HG02840 (cell line): ENCODE measurements around the gene AQP12A.
"Not testable (repeated sequence)": the region's sequence is repeated elsewhere in the genome, so short reads cannot be mapped to it uniquely, and the experiment has no call there.

ENCODE experiments used
- ATAC-seq: cut with Tn5 transposase; IDR thresholded peaks from one replicate; pipeline ENCODE4 v1.9.1; 2021; ENCODE audit warnings: mild to moderate bottlenecking, moderate library complexity, moderate number of reproducible peaks; ENCODE audit not compliant: unreplicated experiment, low FRiP score

AQP12A gene

DNA sequence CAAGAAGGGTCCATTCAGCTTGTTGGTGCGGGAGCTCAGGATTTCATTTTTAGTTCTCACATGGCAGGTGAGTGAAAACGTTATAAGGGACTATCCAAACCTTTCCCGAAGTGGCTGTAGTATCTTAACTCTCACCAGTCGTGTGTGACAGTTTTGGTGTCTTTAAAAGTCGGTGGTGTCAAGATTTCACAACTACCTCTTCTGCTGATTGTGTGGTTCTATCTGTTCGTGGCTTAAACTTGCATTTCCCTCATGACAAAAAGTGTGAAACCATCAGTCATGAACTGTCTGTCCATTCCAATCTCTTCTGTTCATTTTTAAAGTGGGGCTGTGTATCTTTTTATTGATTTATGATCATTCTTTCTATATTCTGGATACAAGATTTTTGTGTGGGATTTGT, 5.2 kb upstream of the AQP12A start:
- ATAC-seq, result no peak

DNA sequence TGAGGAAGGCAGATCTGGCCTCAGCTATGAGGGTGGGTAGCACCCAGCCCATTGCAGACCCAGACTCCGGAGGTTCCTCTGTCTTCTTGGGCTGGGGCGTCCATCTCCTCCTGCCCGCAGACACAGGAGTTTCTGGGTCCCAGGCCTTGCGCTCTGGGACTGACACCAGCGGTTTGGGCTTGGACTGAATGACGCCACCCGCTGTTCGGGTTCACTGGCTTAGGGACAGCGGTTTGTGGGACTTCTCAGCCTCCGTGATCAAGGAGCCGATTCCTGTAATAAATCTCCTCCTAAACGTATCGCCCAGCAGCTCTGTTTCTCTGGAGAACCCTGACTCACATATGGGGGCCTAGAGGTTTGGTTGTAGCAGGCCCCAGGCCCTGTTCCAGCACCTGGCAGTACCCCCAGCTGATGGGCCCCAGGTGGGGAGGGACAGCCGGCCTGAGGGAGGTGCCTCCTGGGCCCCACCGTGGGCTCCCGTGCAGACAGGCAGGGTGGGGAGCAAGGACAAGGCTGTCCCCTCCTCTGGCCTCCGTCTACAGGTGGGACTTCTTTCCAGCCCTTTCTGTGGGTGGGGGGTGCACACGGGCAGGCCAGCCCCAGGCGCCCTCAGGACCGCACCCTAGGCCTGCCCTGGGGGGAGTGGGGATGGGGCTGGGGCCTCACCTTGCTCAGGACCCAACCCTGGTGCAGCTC, 4.5 kb upstream of the AQP12A start:
- no peak for ATAC-seq

DNA sequence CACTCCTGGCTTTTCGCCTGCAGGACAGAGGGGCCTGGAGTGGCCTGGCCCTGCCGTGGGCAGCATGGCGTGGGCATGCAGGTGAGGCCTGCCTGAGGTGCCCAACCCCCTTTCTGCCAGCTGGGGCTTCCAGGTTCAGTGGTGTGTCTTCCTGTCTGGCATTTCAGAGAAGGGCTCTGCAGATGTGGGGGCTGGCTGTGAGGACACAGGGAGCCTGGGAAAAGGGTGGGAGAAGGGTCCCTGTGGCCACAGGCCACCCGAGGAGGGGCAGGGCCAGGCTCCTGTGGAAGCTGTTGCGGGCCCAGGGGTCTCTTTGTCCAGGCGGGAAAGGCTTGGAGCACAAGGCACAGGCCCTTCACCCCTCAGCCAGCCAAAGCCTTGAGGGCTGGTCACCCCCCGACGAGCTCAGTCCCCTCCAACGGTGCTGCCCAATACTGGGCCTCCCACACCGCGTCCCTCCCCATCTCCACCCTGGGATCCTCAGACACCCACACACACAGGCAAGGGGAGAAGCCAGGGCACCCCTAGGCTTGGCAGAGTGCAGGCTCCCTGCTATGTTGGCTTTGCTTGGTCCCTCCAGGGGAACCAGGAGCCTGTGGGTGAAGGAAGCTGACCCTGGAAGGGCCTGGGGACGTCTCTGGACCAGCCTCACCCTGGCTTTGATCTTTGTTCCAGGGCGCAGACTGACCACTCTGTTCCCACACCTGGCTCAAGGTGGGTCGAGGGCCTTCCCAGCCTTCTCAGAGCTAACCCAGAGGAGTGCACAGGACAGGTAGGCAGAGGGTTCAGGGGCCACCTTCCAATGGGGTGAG, 3.7 kb upstream of the AQP12A start:
- ATAC-seq, result no peak

DNA sequence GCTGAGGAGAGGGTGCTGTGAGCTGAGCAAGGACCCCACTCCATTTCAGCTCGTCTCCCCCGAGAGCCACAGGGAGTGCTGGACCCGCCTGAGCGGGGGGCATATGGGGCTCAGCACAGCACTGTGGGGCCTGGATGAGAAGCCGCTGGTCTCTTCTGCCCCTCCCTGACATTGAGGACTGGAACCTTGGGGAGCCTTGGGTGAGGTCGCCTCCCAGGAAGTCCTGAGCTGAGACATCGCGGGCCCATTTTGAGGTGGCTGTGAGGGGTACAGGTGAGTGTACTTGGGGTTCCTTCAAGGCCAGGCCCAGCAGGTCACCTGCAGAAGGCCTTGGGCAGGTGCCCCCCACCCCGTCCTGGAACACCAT, 3.1 kb upstream of the AQP12A start:
- ATAC-seq, result no peak

DNA sequence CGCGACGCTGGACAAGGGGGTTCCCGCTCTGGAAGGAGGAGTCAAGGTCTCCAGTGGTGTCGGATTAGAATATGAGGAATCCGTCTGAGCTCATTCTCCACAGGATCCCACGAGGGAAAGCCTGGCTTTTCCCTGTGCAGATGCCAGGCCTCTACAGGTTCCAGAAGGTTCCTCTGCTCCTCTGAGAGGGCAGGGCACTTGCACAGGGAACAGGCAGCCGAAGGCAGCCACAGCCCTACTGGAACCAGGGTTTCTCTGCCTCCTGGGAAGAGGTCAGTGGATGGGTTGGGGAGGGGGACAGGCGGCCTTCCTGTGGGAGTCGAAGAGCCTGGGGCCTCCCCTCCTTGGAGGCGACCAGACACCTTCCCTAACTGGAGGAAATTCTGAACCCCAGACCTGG, 1.7 kb upstream of the AQP12A start:
- no peak for ATAC-seq

DNA sequence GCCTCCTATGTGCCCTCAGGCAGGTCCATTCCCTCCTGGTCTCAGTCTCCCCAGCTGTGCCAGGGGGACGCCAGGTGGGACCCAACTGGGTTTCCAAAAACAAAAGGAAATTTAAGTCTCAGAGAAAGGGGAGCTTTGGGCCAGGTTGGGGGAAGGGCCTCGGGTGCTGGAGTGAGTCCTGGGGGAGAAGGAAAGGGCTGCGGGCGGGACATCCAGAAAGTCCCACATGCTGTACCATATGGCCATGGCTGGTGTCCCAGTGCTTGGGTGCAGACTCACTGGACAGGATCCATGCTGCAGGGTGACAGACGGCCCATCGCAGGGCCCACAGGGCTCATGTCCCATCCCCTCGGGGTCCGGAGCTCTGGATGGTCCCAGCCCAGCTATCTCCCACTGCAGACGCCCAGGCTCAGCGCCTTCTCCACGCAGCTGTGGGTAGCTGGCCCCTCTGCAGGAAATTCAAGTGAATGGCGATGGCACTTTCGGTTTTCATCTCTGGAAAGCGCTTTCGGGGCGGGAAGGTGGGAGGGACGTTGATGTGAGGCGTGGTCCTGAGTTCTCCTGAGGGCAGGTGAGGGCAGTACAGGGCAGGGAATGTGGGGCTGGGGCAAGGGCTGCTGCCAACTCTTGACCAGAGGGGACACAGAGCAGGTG, 1.1 kb upstream of the AQP12A start:
- ATAC-seq, result not testable (repeated sequence)

DNA sequence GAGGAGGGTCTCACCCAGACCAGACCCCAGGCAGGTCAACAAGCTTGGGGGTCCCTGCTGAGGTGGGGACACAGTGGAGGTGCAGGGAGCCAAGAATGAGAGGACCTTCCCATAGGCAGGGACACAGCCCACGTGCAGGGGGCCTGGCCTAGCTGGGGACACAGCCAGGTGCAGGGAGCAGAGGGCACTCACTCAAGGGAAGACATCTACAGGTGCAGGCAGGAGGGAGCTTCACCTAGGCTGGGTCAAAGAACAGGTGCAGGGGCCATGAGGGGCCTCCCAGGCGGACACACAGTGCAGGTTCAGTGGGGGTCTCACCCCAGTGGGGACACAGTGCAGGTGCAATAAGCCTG, 615 bp upstream of the AQP12A start:
- not testable (repeated sequence) for ATAC-seq

DNA sequence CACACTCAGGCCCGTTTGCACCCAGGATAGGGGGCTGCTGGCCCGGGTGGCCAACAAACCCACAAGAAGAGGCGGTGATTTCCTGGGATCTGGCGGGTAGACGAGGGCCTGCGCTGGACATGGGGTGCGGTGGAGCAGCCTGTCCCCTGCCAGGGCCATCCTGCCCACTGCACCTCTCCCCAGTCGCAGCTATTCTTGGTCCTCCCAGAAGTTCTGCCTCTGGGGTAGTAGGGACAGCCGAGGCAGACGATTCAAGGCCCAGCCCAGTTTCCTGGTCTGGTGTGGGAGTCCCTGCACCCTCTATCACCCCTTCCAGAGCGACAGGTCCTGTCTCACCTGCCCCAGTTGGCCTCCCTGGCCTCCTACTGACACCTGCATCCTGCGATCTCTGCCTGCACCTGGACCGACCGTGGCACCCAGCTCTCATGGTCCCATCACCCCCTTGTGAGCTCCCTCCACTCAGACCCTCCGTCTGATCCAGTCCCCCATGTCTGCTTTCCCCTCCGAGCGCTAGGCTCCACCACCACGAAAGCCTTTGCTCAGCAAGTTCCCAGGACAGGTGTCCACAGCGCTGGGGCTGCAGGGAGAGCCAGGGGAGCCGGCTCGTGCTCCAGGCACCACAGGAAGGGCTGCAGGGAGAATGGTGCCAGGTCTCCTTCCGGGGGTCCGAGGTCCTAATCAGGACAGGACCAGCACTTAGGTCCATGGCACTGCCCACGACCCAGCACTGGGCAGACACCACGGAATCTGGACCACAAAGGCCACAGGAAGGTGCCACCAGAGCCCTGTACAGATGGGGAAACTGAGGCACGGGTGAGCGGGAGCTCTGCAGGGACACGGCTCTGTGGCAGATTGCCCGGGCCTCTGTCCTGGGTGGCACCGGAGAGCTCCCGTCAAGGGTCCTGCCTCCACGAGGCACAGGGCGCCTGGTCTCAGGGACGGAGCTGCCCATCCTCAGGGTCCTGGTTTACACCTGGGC, 1.2 kb downstream of the AQP12A start:
- ATAC-seq, result not testable (repeated sequence)

DNA sequence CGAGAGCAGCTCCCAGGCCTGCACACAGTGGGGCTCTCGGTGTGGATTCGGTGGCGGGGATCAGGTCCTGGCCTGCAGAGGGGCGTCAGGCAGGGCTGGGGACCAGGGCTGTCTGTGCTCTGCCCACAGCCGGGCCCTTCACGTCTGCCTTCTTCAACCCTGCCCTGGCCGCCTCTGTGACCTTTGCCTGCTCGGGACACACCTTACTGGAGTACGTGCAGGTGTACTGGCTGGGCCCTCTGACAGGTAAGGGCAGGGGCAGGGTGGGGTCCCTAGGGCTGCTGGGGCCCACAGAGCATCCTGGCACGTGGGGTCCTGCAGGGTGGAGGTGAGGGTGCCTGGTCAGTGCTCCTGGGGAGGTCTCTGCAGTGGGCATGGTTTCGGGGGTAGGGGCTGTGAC, 2.6 kb downstream of the AQP12A start:
- ATAC-seq, result not testable (repeated sequence)

DNA sequence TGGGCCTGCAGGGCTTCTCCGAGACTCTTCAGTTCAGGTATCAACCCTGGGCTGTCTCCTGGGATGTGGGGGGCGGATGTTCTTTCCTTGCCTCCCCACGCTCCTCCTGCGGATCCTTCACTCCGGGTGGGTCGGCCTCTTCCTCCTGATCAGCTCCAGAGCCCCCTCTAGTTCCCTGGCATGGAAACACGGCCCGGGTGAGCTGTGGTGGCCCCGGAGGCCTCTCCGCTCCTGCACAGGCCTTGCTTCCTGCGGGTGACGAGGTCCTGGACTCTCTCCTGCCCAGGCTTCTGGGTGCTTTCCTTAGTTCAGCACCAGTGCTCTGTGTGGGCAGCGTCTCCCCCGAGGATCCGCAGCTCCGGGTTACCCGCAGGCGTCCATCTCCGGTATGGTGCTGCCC, 3.9 kb downstream of the AQP12A start:
- ATAC-seq, result not testable (repeated sequence)

DNA sequence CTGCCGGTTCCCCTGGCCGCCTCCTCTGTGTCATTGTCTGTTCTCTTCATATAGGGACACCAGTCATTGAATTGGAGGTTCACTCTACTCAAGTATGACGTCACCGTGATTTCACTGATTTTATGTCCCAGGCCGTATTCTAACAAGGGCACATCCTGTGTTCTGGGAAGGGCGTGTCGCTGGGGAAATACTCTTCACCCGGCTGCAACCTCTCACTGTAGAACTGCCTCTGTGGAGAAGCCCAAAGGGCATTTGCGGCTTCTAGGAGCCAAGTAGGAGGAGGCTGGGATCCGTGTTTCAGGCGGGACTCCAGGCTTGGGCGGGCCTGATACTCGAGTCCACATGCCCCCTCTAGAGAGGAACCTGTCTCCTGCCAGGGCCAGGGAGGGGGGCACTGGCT, 4.8 kb downstream of the AQP12A start:
- ATAC-seq, result not testable (repeated sequence)

DNA sequence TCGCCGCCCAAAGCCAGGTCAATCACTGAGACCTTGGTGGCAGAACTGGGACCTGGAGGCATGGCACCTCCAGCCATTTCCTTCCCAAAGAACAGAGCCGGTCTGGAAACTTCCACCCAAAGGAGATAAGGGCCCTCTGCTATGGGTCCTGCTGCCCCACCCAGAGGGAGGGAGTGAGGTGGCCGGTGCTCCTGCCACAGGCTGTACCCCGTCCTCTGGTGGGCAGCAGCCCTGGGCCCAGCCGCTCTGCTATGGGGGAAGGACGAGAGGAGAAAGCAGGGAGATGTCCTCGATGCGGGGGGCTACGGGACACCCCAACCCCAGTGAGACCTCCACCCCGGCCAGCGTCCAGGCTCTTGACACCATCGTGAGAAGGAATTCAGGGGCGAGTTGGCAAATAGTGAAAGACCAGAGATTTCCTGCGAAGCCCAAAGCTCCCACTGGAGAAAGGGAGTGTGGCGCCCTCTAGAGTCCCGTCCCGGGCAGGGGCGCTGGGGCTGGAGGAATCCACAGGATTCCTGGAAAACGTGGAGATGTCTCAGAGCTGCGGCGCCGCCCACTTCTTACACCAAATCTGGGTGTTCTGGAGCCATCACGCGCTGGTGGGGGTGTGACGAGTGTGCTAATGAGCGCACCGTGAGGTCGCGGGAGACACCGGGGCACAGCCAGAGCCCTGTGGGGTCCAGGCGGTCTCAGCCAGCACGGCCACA, 7.3 kb downstream of the AQP12A start:
- not testable (repeated sequence) for ATAC-seq

DNA sequence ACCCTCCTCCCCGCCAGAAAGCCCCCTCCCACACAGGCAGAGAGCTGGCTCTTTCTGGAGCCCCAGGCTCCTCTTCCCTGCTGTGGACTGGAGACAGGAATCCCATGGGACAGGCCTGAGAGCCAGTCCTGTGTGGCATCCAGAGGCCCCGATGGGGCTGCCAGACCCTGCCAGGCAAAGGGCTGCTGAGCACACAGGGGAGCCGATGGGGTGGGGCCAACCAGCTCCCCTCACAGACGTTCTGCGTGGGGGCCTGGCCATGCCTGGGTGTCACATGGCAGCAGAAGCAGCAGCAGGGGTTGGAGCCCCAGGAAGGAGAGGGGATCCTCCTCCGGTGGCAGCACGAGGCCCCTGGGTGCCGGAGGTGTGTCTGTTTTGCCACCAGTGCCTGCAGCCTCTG, 8.2 kb downstream of the AQP12A start:
- not testable (repeated sequence) for ATAC-seq

DNA sequence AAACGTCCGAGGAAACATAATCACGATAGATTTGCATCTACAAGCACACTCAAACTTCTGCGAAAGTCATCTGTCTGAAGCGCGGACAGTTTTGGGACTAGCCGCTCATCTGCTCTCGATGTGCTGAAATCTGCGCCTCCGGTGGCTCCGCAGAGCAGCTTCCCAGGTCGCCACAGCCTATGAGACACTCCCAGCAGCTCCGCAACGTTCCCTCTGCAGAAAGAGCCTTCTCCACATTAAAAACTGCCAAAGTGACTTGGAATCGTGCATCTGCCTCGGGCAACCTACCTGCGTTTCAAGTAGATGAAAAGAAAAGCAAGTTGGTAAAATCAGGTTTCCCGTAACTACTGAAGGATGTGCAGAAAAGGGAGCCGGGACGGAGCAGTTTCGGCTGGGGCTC, 8.9 kb downstream of the AQP12A start:
- not testable (repeated sequence) for ATAC-seq

DNA sequence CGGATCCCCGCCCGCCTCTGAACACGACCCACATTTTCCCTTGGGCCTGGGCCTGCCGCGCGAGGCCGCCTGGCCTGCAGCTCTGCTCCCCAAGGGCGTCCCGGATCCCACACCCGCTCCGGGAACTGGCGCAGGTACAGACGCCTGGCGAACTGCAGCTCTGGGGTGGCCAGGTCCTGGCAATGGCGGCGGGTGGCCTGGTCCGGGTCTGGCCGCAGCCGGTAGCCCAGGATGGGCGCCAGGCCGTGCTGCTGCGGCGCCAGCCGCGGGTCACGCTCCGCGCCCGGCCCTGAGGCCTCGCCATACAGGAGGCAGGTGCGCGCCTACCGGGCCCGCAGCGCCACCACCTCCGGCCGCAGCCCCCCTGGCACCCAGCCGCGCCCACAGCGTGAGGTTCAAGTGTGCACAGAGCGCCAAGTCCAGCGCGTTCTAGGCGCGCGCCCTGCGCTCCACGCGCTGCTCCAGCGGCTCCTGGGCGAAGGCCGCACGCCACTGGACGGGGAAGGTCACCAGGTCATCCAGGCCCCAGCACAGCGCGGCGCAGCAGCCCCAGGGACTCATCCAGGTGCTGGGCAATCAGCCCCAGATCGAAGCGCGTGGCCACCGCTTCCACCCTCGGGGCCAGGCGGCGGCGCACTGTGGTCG, 9.5 kb downstream of the AQP12A start:
- no peak for ATAC-seq

DNA sequence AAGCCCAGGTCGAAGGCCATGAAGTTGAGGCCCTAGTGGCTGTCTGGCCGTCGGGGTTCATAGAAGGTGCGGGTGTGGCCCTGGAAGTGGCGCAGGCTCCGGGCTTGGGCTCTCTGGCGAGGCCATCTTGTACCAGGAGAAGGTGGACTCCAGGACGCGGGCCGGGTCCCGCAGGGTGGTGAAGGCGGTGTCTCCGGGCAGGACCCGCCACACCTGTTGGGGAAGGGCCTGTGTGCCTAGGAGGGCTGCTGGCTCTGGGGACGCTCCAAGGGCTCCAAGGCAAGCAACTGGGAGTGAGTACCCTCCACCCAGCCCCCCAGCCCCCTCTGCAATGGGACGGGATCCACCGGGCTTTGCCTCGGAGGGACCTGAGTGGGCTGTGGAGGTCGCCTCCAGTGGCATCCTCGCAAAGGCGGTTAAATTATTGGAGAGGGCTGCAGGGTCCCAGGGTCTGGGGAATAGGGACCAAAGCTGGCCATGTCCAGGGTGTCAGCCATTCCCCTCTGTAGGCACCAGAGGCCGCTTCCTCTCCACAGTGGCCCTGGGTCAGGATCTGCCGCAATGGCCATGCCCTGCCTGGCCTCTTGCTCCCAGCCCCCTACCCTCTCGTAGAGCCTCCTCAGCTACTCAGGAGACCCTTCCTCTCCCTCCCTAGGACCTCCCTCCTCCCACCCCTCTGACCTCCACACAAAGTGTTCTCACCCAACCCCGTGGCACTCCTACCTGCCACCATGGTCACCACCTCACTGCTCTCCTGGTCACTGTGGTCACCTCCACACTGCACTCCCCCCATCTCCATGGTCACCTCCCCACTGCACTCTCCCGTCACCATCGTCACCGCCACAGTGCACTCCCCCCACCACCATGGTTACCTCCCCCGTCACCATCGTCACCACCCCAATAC, 10.3 kb downstream of the AQP12A start:
- ATAC-seq, result no peak

DNA sequence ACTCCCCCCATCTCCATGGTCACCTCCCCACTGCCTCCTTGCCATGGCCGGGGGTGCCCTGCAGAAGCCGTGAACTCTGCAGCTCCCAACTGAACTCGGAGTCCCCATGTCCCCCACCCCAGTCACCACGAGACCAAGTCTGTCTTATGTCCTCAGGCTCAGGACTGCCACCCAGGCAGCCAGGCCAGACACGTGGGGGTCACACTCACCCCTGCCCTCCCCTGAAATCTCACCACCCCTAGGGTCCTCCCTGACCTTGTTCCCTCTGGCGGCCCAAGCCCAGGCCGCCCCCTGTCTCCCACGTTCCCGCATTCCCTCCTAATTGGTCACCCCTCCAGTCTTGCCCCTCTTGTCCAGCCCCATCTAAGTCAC, 11.0 kb downstream of the AQP12A start:
- no peak for ATAC-seq
